HEK293 (cell line): ENCODE data around the gene ZNRF2.

Experiments
- CTCF ChIA-PET: fragments of 350-600 bp; formaldehyde crosslinking; extraction: SDS; loops from one replicate; lab custom pipeline; 2021; ENCODE audit warnings: antibody characterized with exemption; lab: Yijun Ruan, JAX
- POLR2A ChIA-PET: fragments of 300-600 bp; formaldehyde crosslinking; extraction: SDS; loops from one replicate; lab custom pipeline; 2020; ENCODE audit warnings: antibody characterized with exemption, inconsistent platforms; lab: Yijun Ruan, JAX
- H3K27ac ChIP-seq: fragments of 200-500 bp; sonication (Bioruptor generic); 2 replicates; pipeline ENCODE4 v1.5.1; 2014; ENCODE audit warnings: low read depth, low read length, control low read depth, inconsistent platforms; ENCODE audit errors: extremely low read depth
- H3K36me3 ChIP-seq, 2 experiments: fragments of 200-500 bp in 1 of 2; sonication (Bioruptor generic) in 1 of 2; 1 replicate in 1 of 2; 2 replicates in 1 of 2; pipeline ENCODE4 v1.5.1; 2014 to 2017; ENCODE audit warnings: inconsistent platforms in 2 of 2, low read length in 2 of 2; ENCODE audit not compliant: control insufficient read depth in 2 of 2, insufficient read depth in 1 of 2
- H3K4me1 ChIP-seq: fragments of 200-500 bp; sonication (Bioruptor generic); 2 replicates; pipeline ENCODE4 v1.5.1; 2014; ENCODE audit warnings: mild to moderate bottlenecking, low read length, inconsistent platforms; ENCODE audit not compliant: control insufficient read depth, insufficient read depth
- H3K4me3 ChIP-seq: 2 replicates; pipeline ENCODE4 v1.5.1; 2011; ENCODE audit warnings: low read depth, mild to moderate bottlenecking, control low read depth, low read length, moderate library complexity
- H3K9me3 ChIP-seq: fragments of 200-500 bp; sonication (Bioruptor generic); 2 replicates; pipeline ENCODE4 v1.5.1; 2014; ENCODE audit warnings: low read depth, low read length, inconsistent platforms; ENCODE audit not compliant: control insufficient read depth, insufficient read depth
- FEZF1 ChIP-seq: fragments of 450-650 bp; formaldehyde crosslinking; IDR thresholded peaks from 2 replicates; pipeline ENCODE4 v1.5.1; 2016; ENCODE audit warnings: missing biosample characterization, missing genetic modification characterization
- MYNN ChIP-seq: fragments of 450-650 bp; formaldehyde crosslinking; IDR thresholded peaks from 2 replicates; pipeline ENCODE4 v1.5.1; 2016; ENCODE audit warnings: missing biosample characterization, missing genetic modification characterization, borderline replicate concordance
- ZNF280C ChIP-seq: fragments of 450-650 bp; formaldehyde crosslinking; IDR thresholded peaks from 2 replicates; pipeline ENCODE4 v1.5.1; 2016; ENCODE audit warnings: missing biosample characterization, missing genetic modification characterization
- ZNF426 ChIP-seq: fragments of 450-650 bp; formaldehyde crosslinking; IDR thresholded peaks from 2 replicates; pipeline ENCODE4 v1.5.1; 2017; ENCODE audit warnings: missing biosample characterization, missing genetic modification characterization, mild to moderate bottlenecking, inconsistent platforms, moderate library complexity
- ZNF530 ChIP-seq: fragments of 450-650 bp; formaldehyde crosslinking; IDR thresholded peaks from 2 replicates; pipeline ENCODE4 v1.5.1; 2016; ENCODE audit warnings: low read depth, missing biosample characterization, missing genetic modification characterization
- ZNF571 ChIP-seq: fragments of 450-650 bp; formaldehyde crosslinking; IDR thresholded peaks from 2 replicates; pipeline ENCODE4 v1.5.0; 2017; ENCODE audit warnings: missing biosample characterization, missing genetic modification characterization
- ZNF610 ChIP-seq: fragments of 450-650 bp; formaldehyde crosslinking; IDR thresholded peaks from 2 replicates; pipeline ENCODE4 v1.5.1; 2016; ENCODE audit warnings: missing biosample characterization, missing genetic modification characterization, borderline replicate concordance
- ZNF654 ChIP-seq: fragments of 450-650 bp; formaldehyde crosslinking; IDR thresholded peaks from 2 replicates; pipeline ENCODE4 v1.5.1; 2016; ENCODE audit warnings: low read depth, missing biosample characterization, missing genetic modification characterization
- TF ChIP-seq, protein P1 (sequence below): fragments of 450-650 bp; formaldehyde crosslinking; IDR thresholded peaks from 2 replicates; pipeline ENCODE4 v1.5.1; 2017; ENCODE audit warnings: missing biosample characterization, missing genetic modification characterization
- TF ChIP-seq, protein P2 (sequence below): fragments of 450-650 bp; formaldehyde crosslinking; IDR thresholded peaks from 2 replicates; pipeline ENCODE4 v1.5.1; 2016; ENCODE audit warnings: missing biosample characterization, missing genetic modification characterization

ZNRF2 gene

GRCh38 chr7:30351286-30351685 lies 66.9 kb downstream of the ZNRF2 start:
- H3K4me1 ChIP-seq: peaks cover 49% of the 10 kb centered on the region
- no peak overlapping the region for H3K27ac ChIP-seq
- CTCF ChIA-PET: interaction anchor here (0.7 to 1.3 kb wide), 4 partner anchors 46 to 187 kb away, joined by 3 read pairs; no protein-coding TSS in a partner anchor
- H3K9me3 ChIP-seq: no peaks in the 10 kb centered on the region
- POLR2A ChIA-PET: no interaction called here
- TF ChIP-seq ZNF610 (tag by site-specific recombination): no peak
- TF ChIP-seq, protein P1, sequence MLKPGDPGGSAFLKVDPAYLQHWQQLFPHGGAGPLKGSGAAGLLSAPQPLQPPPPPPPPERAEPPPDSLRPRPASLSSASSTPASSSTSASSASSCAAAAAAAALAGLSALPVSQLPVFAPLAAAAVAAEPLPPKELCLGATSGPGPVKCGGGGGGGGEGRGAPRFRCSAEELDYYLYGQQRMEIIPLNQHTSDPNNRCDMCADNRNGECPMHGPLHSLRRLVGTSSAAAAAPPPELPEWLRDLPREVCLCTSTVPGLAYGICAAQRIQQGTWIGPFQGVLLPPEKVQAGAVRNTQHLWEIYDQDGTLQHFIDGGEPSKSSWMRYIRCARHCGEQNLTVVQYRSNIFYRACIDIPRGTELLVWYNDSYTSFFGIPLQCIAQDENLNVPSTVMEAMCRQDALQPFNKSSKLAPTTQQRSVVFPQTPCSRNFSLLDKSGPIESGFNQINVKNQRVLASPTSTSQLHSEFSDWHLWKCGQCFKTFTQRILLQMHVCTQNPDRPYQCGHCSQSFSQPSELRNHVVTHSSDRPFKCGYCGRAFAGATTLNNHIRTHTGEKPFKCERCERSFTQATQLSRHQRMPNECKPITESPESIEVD: peak; percentile 32
- no peaks in the 10 kb centered on the region for H3K36me3 ChIP-seq
- H3K4me3 ChIP-seq: no peak overlapping the region

DNA sequence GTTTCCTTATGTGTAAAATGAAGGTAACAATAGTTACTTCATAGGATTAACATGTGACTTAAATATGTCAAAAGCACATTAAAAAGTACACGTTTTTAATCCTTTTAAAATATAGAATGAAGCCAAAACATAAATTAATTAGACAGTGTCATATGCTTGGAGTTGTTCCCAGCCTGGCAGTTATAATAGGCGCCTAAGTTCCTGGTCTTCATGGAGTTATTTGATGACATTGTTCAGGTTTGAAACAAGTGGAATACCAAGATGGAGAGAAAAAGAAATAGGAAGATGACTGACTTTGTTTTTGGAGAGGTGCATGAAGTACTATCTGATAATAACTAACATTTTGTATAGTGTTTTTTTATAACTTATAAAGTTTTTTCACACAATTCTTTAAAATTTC lies 67.3 kb downstream of the ZNRF2 start:
- POLR2A ChIA-PET: no interaction called here
- Histone ChIP-seq H3K27ac (no peak overlapping the region), H3K9me3 (no peaks in the 10 kb centered on the region), H3K4me1 (peaks cover 49% of the 10 kb centered on the region)
- CTCF ChIA-PET: interaction anchor here (0.7 to 2.7 kb wide), 8 partner anchors 45 to 393 kb away, joined by 3 to 18 read pairs (median 3); no protein-coding TSS in a partner anchor
- no peak for TF ChIP-seq MYNN (tag by site-specific recombination)
- TF ChIP-seq, protein P1: 0 out of 2 replicates have a peak, but pooled peaks have one; percentile 19
- TF ChIP-seq, all 188 proteins: peak for 1
- Histone ChIP-seq H3K4me3 (no peak overlapping the region), H3K36me3 (no peaks in the 10 kb centered on the region; a peak in 1 of 3 replicates)

DNA sequence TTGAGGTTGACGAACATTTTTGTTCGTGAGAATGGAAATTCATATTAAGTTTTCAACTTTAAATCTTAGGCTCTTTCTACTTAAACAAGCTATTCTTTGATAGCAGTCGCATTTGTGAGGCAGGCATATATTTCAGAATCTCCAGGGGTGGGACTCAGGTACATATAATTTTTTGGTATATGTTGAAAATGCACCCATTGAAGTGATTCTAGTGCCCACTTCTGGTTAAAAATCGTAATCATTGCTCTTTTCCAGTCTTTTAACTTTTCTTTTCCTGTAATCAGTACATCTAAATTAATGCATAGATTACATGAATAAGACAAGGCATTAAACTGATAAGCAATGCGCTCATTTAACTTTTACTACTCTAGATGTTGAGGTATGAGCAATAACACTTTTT lies 67.8 kb downstream of the ZNRF2 start:
- Histone ChIP-seq H3K9me3 (no peaks in the 10 kb centered on the region), H3K4me1 (peaks cover 49% of the 10 kb centered on the region), H3K27ac (no peak overlapping the region), H3K4me3 (no peak overlapping the region), H3K36me3 (no peaks in the 10 kb centered on the region; a peak in 1 of 3 replicates)
- TF ChIP-seq ZNF571 (no peak), ZNF654 (tag by site-specific recombination) (peak; percentile 8; the same call in 1 of the 2 replicates), FEZF1 (tag by site-specific recombination) (peak; percentile 59), ZNF280C (tag by site-specific recombination) (no peak), ZNF530 (tag by site-specific recombination) (no peak), ZNF426 (tag by site-specific recombination) (no peak)
- TF ChIP-seq, protein P2, sequence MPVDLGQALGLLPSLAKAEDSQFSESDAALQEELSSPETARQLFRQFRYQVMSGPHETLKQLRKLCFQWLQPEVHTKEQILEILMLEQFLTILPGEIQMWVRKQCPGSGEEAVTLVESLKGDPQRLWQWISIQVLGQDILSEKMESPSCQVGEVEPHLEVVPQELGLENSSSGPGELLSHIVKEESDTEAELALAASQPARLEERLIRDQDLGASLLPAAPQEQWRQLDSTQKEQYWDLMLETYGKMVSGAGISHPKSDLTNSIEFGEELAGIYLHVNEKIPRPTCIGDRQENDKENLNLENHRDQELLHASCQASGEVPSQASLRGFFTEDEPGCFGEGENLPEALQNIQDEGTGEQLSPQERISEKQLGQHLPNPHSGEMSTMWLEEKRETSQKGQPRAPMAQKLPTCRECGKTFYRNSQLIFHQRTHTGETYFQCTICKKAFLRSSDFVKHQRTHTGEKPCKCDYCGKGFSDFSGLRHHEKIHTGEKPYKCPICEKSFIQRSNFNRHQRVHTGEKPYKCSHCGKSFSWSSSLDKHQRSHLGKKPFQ (tag by site-specific recombination): no peak
- CTCF ChIA-PET: interaction anchor here (0.7 to 2.7 kb wide), 7 partner anchors 8 to 393 kb away, joined by 3 to 18 read pairs (median 3); no protein-coding TSS in a partner anchor
- POLR2A ChIA-PET: no interaction called here
